GM20000 (cell line): ENCODE results near the gene CXorf49.
"Not testable (repeated sequence)": the region's sequence is repeated elsewhere in the genome, so short reads cannot be mapped to it uniquely, and the experiment has no call there.

Experiments used
- DNase-seq: peaks from one replicate; pipeline ENCODE4 v3.0.0; 2012; ENCODE audit warnings: low spot score
- CTCF ChIP-seq: IDR thresholded peaks from 2 replicates; pipeline ENCODE4 v1.5.1; 2012; ENCODE audit warnings: mild to moderate bottlenecking, control low read depth; ENCODE audit errors: extremely low read depth, missing control alignments

Gene CXorf49

GRCh38 chrX:71679575-71680207 lies 38.4 kb downstream of the CXorf49 start:
- no peak for DNase-seq
- TF ChIP-seq CTCF, result no peak

GRCh38 chrX:71677195-71677594 lies 40.9 kb downstream of the CXorf49 start:
- DNase-seq, result not testable (repeated sequence)

GRCh38 chrX:71676068-71676795 lies 41.9 kb downstream of the CXorf49 start:
- DNase-seq, result not testable (repeated sequence)

GRCh38 chrX:71675636-71676035 lies 42.4 kb downstream of the CXorf49 start:
- DNase-seq, result not testable (repeated sequence)

- no peak for TF ChIP-seq CTCF
- no peak for DNase-seq
These were observed 46.1 kb downstream of the CXorf49 start for GRCh38 chrX:71671938-71672337.

- no peak for DNase-seq
- TF ChIP-seq CTCF, result no peak
These were observed 46.9 kb downstream of the CXorf49 start for GRCh38 chrX:71671043-71671780.

GRCh38 chrX:71669947-71670346 lies 48.1 kb downstream of the CXorf49 start:
- DNase-seq, result peak; percentile 53
- peak; percentile 22 for TF ChIP-seq CTCF

GRCh38 chrX:71669492-71669891 lies 48.6 kb downstream of the CXorf49 start:
- no peak for DNase-seq
- no peak for TF ChIP-seq CTCF

- TF ChIP-seq CTCF, result no peak
- no peak for DNase-seq
These were observed 49.9 kb downstream of the CXorf49 start for GRCh38 chrX:71668248-71668595.
